ENCODE measurements around the gene POU2F3. TPM values are rescaled to one million over a fixed set of nuclear protein-coding genes. Genes with fewer than 3 reads are reported as not detected.

Gene POU2F3
- polyA plus RNA-seq, 1 donor (not counting 4 experiments of a cell fraction or from before 2014, with no cell fraction given): 0.96 TPM

- H3K36me3 ChIP-seq (ENCODE audit: control insufficient read depth in 2 of 2, extremely low read depth in 1 of 2, insufficient read depth in 2 of 2, low read length in 2 of 2): peaks cover 0 to 4% of the 10 kb centered on the region in 2 experiments
- peaks cover 7% of the 10 kb centered on the region for H3K4me1 ChIP-seq (ENCODE audit: control insufficient read depth, extremely low read depth, insufficient read depth, low read length)
- no peak overlapping the region for H2AFZ ChIP-seq (ENCODE audit: control insufficient read depth, low read length)
- no peak overlapping the region for H3K4me3 ChIP-seq (ENCODE audit: control insufficient read depth in 2 of 3, extremely low read depth in 1 of 3, insufficient read depth in 2 of 3, low read depth in 1 of 3, low read length in 3 of 3)
- no peak overlapping the region for H3K27ac ChIP-seq (ENCODE audit: control insufficient read depth, insufficient read depth, low read length)
- no peaks in the 10 kb centered on the region for H3K27me3 ChIP-seq (ENCODE audit: control insufficient read depth, extremely low read depth, insufficient read depth, low read length)
- no peaks in the 10 kb centered on the region for H3K9me1 ChIP-seq (ENCODE audit: control insufficient read depth, extremely low read depth, insufficient read depth, low read length)
- FAIRE-seq: no peak
- no peak overlapping the region for H3K9ac ChIP-seq (ENCODE audit: control insufficient read depth, extremely low read depth, insufficient read depth, low read length)
- peaks cover 2% of the 10 kb centered on the region for H4K20me1 ChIP-seq (ENCODE audit: control insufficient read depth, extremely low read depth, insufficient read depth, low read length)
- H3K4me2 ChIP-seq (ENCODE audit: control insufficient read depth, extremely low read depth, insufficient read depth, low read depth, low read length): no peak overlapping the region
- dilution Hi-C loops (cut with MboI; ENCODE audit: extremely low pct_ligation_motif_present, low sequenced_read_pairs): no loop called here
- no peaks in the 10 kb centered on the region for H3K79me2 ChIP-seq (ENCODE audit: control insufficient read depth, insufficient read depth, low read length)
- no peak for DNase-seq (ENCODE audit: low read depth, low spot score)
- TF ChIP-seq EZH2 (IDR thresholded peaks at IDR 0.05; ENCODE audit: low read length) (no peak), CTCF (optimal IDR thresholded peaks at IDR 0.05 in 1 of 3, IDR thresholded peaks at IDR 0.05 in 1 of 3, conservative IDR thresholded peaks at IDR 0.05 in 1 of 3; ENCODE audit: extremely low read depth in 1 of 3, insufficient read depth in 2 of 3, low read length in 3 of 3) (no peak)
- H3K9me3 ChIP-seq (ENCODE audit: control insufficient read depth, low read depth, low read length): no peaks in the 10 kb centered on the region
Measured at GRCh38 chr11:120216426-120217102, 23.4 kb upstream of the POU2F3 start.

DNA sequence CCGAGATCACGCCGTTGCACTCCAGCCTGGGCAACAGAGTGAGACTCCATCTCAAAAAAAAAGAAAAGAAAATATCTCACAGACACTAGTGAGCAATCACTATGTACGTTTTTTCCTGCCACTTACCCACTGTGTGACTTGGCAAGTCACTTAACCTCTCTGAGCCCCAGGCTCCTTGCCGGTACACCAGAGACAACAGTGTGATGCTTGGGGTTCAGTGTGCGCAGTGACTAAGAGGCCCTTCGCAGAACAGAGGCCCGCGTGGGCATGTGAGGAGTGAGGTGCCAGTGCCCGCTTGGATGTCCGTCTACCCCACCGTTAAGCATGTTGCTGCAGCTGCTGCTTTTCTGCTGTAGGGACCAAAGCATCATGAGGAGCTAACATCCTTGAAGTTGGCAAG lies 22.4 kb upstream of the POU2F3 start:
- H3K9ac ChIP-seq (ENCODE audit: control insufficient read depth, extremely low read depth, insufficient read depth, low read length): no peak overlapping the region
- DNase-seq (ENCODE audit: low read depth, low spot score): no peak
- no peak overlapping the region for H3K27ac ChIP-seq (ENCODE audit: control insufficient read depth, insufficient read depth, low read length)
- dilution Hi-C loops (cut with MboI; ENCODE audit: extremely low pct_ligation_motif_present, low sequenced_read_pairs): no loop called here
- H3K27me3 ChIP-seq (ENCODE audit: control insufficient read depth, extremely low read depth, insufficient read depth, low read length): no peaks in the 10 kb centered on the region
- H2AFZ ChIP-seq (ENCODE audit: control insufficient read depth, low read length): no peak overlapping the region
- no peak for FAIRE-seq
- no peaks in the 10 kb centered on the region for H3K9me1 ChIP-seq (ENCODE audit: control insufficient read depth, extremely low read depth, insufficient read depth, low read length)
- peaks cover 4% of the 10 kb centered on the region for H3K4me1 ChIP-seq (ENCODE audit: control insufficient read depth, extremely low read depth, insufficient read depth, low read length)
- TF ChIP-seq CTCF (optimal IDR thresholded peaks at IDR 0.05 in 1 of 3, IDR thresholded peaks at IDR 0.05 in 1 of 3, conservative IDR thresholded peaks at IDR 0.05 in 1 of 3; ENCODE audit: extremely low read depth in 1 of 3, insufficient read depth in 2 of 3, low read length in 3 of 3) (no peak), EZH2 (IDR thresholded peaks at IDR 0.05; ENCODE audit: low read length) (no peak)
- H3K4me3 ChIP-seq (ENCODE audit: control insufficient read depth in 2 of 3, extremely low read depth in 1 of 3, insufficient read depth in 2 of 3, low read depth in 1 of 3, low read length in 3 of 3): no peak overlapping the region
- H3K4me2 ChIP-seq (ENCODE audit: control insufficient read depth, extremely low read depth, insufficient read depth, low read depth, low read length): no peak overlapping the region
- no peaks in the 10 kb centered on the region for H3K79me2 ChIP-seq (ENCODE audit: control insufficient read depth, insufficient read depth, low read length)
- H3K9me3 ChIP-seq (ENCODE audit: control insufficient read depth, low read depth, low read length): no peaks in the 10 kb centered on the region
- H4K20me1 ChIP-seq (ENCODE audit: control insufficient read depth, extremely low read depth, insufficient read depth, low read length): peaks cover 2% of the 10 kb centered on the region
- peaks cover 0 to 4% of the 10 kb centered on the region in 2 experiments for H3K36me3 ChIP-seq (ENCODE audit: control insufficient read depth in 2 of 2, extremely low read depth in 1 of 2, insufficient read depth in 2 of 2, low read length in 2 of 2)

Measured in keratinocyte (primary cell).